SK-N-SH treated with all-trans-retinoic acid at 6 μM for 48 hours (cell line): ENCODE measurements around the gene RHBDD1.

Experiments
- ESRRG ChIP-seq: fragments of 250-450 bp; sonication (Bioruptor Pico); IDR thresholded peaks from 2 replicates; pipeline ENCODE4 v1.6.1; 2021; ENCODE audit warnings: mild to moderate bottlenecking
- ZC3H10 ChIP-seq: fragments of 250-450 bp; sonication (Bioruptor Pico); IDR thresholded peaks from 2 replicates; pipeline ENCODE4 v1.5.1; 2021; ENCODE audit warnings: mild to moderate bottlenecking, moderate library complexity
- ZNF8 ChIP-seq: fragments of 450-650 bp; formaldehyde crosslinking; IDR thresholded peaks from 2 replicates; pipeline ENCODE4 v1.5.0; 2020; ENCODE audit warnings: mild to moderate bottlenecking, moderate library complexity
- TF ChIP-seq, protein P1 (sequence below): fragments of 250-450 bp; sonication (Bioruptor Pico); IDR thresholded peaks from 2 replicates; pipeline ENCODE4 v1.8.0; 2020; ENCODE audit warnings: mild to moderate bottlenecking, moderate library complexity, borderline replicate concordance

- TF ChIP-seq ZNF8 (CRISPR knock-in tag) (no peak), ESRRG (CRISPR knock-in tag) (no peak), ZC3H10 (CRISPR knock-in tag) (no peak)
- TF ChIP-seq, protein P1, sequence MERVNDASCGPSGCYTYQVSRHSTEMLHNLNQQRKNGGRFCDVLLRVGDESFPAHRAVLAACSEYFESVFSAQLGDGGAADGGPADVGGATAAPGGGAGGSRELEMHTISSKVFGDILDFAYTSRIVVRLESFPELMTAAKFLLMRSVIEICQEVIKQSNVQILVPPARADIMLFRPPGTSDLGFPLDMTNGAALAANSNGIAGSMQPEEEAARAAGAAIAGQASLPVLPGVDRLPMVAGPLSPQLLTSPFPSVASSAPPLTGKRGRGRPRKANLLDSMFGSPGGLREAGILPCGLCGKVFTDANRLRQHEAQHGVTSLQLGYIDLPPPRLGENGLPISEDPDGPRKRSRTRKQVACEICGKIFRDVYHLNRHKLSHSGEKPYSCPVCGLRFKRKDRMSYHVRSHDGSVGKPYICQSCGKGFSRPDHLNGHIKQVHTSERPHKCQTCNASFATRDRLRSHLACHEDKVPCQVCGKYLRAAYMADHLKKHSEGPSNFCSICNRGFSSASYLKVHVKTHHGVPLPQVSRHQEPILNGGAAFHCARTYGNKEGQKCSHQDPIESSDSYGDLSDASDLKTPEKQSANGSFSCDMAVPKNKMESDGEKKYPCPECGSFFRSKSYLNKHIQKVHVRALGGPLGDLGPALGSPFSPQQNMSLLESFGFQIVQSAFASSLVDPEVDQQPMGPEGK (CRISPR knock-in tag), result no peak
Observed at GRCh38 chr2:226979004-226979403, 143.2 kb downstream of the RHBDD1 start.
